GM23338 (cell line): Measurements from ENCODE around the gene LRRC37A3. TPM values are rescaled to one million over a fixed set of nuclear protein-coding genes. Genes with fewer than 3 reads are reported as not detected.
A peak's percentile ranks its signal among the peaks of the same experiment; 100 is the strongest.
"Not testable (repeated sequence)": the region's sequence is repeated elsewhere in the genome, so short reads cannot be mapped to it uniquely, and the experiment has no call there.

Experiments used
- ATAC-seq: fragments of 200-7000 bp; cut with Tn5 transposase; 3 replicates; pipeline ENCODE4 v1.9.1; 2020
- DNase-seq: peaks from one replicate; pipeline ENCODE4 v3.0.0-alpha.2; 2015; ENCODE audit warnings: low spot score
- H2AFZ ChIP-seq: fragments of 200-600 bp; sonication (generic); 2 replicates; pipeline ENCODE4 v1.8.0; 2016; ENCODE audit warnings: antibody characterized with exemption, mild to moderate bottlenecking, moderate library complexity
- H3F3A ChIP-seq: fragments of 200-600 bp; sonication (generic); replicated peaks from 2 replicates; pipeline ENCODE4 v1.8.0; 2017; ENCODE audit warnings: antibody characterized with exemption, mixed run types, low read depth
- H3K27ac ChIP-seq: fragments of 200-600 bp; sonication (generic); 2 replicates; pipeline ENCODE4 v1.6.1; 2016; ENCODE audit warnings: low read depth
- H3K27me3 ChIP-seq: fragments of 200-600 bp; sonication (generic); 2 replicates; pipeline ENCODE4 v1.8.0; 2016; ENCODE audit warnings: mild to moderate bottlenecking, mixed run types, moderate library complexity; ENCODE audit not compliant: insufficient read depth
- H3K36me3 ChIP-seq: fragments of 200-600 bp; sonication (generic); 2 replicates; pipeline ENCODE4 v1.8.0; 2016; ENCODE audit warnings: mild to moderate bottlenecking; ENCODE audit not compliant: insufficient read depth
- H3K4me1 ChIP-seq: fragments of 200-600 bp; sonication (generic); 2 replicates; pipeline ENCODE4 v1.8.0; 2016; ENCODE audit warnings: mild to moderate bottlenecking, moderate library complexity; ENCODE audit not compliant: insufficient read depth
- H3K4me2 ChIP-seq: fragments of 200-600 bp; sonication (generic); 2 replicates; pipeline ENCODE4 v1.7.1; 2017; ENCODE audit warnings: mixed run types
- H3K4me3 ChIP-seq: fragments of 200-600 bp; sonication (generic); 2 replicates; pipeline ENCODE4 v1.6.1; 2016; ENCODE audit warnings: mixed run types
- H3K79me2 ChIP-seq: fragments of 200-600 bp; sonication (generic); replicated peaks from 2 replicates; pipeline ENCODE4 v1.8.0; 2017; ENCODE audit warnings: mild to moderate bottlenecking; ENCODE audit not compliant: insufficient read depth
- H3K9me2 ChIP-seq: fragments of 200-600 bp; sonication (generic); 2 replicates; pipeline ENCODE4 v1.8.0; 2017; ENCODE audit not compliant: insufficient read depth
- H4K20me1 ChIP-seq: fragments of 200-600 bp; sonication (generic); replicated peaks from 2 replicates; pipeline ENCODE4 v1.8.0; 2017; ENCODE audit warnings: mild to moderate bottlenecking; ENCODE audit not compliant: insufficient read depth
- H3K27ac Mint-ChIP-seq: 2 replicates; pipeline ENCODE4 v1.8.0; 2020; ENCODE audit warnings: inconsistent platforms, mild to moderate bottlenecking, moderate library complexity, mixed read lengths
- H3K27me3 Mint-ChIP-seq: 3 replicates; pipeline ENCODE4 v1.8.0; 2022; ENCODE audit warnings: low read depth, mild to moderate bottlenecking, moderate library complexity, mixed read lengths, inconsistent platforms; ENCODE audit not compliant: insufficient read depth, poor library complexity
- H3K36me3 Mint-ChIP-seq: 3 replicates; pipeline ENCODE4 v1.8.0; 2021; ENCODE audit warnings: low read depth, mild to moderate bottlenecking, inconsistent platforms, moderate library complexity, mixed read lengths
- H3K4me1 Mint-ChIP-seq: 3 replicates; pipeline ENCODE4 v1.8.0; 2020; ENCODE audit warnings: mild to moderate bottlenecking, inconsistent platforms, mixed read lengths
- H3K4me3 Mint-ChIP-seq: 3 replicates; pipeline ENCODE4 v1.8.0; 2021; ENCODE audit warnings: moderate library complexity, mild to moderate bottlenecking, inconsistent platforms, mixed read lengths
- H3K9me3 Mint-ChIP-seq: 3 replicates; pipeline ENCODE4 v1.8.0; 2020; ENCODE audit warnings: moderate library complexity, mild to moderate bottlenecking, inconsistent platforms, mixed read lengths
- polyA plus RNA-seq: library from polyadenylated mRNA; unstranded; fragments of >200 nt; fragmentation: Nextera tagmentation; extraction: Ambion mirVana; gene quantifications from 2 replicates; pipeline ENCODE4 v1.2.1, GENCODE V29; 2016
- total RNA-seq: library from RNA; depleted of rRNA; stranded (reverse); fragments of >200 nt; shearing (Covaris generic); gene quantifications from 2 replicates; pipeline ENCODE4 v1.2.3, GENCODE V29; 2014
- TF ChIP-seq, protein P1 (sequence below), 2 experiments: fragments of 200-600 bp in 1 of 2; sonication (generic) in 1 of 2; conservative IDR thresholded peaks; 2 replicates each; pipeline versions ENCODE4 v1.5.1 to v1.6.1; 2016 to 2017; ENCODE audit warnings: antibody characterized with exemption in 2 of 2, low read depth in 2 of 2, mild to moderate bottlenecking in 2 of 2, moderate library complexity in 1 of 2

Gene LRRC37A3
- total and polyA plus RNA-seq, 2 experiments from 2014 or later: 3.5 to 5.6 TPM

DNA sequence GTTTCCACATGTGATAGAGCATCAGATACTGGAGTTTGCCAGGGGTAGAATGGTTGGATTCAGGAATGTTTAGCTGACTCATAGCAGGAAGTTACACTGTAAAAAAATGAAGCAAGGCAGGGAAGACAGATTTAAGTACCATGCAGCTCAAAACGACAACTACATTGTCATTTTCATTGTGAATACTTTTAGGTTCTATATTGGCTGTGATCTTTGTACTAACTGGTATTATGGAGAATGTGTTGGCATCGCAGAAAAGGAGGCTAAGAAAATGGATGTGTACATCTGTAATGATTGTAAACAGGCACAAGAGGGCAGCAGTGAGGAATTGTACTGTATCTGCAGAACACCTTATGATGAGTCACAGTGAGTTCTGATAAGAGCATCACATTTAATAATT lies 8.2 kb upstream of the LRRC37A3 start:
- H3K9me2 ChIP-seq, H3K27me3 ChIP-seq, H3K4me3 Mint-ChIP-seq, H3K4me3 ChIP-seq, H2AFZ ChIP-seq, H3F3A ChIP-seq, H3K4me1 ChIP-seq, H3K27ac Mint-ChIP-seq, H3K4me1 Mint-ChIP-seq, H3K27me3 Mint-ChIP-seq, H3K36me3 ChIP-seq, H3K79me2 ChIP-seq, H3K27ac ChIP-seq, H3K36me3 Mint-ChIP-seq, H3K4me2 ChIP-seq, H3K9me3 Mint-ChIP-seq, H4K20me1 ChIP-seq: not testable (repeated sequence)
- TF ChIP-seq, protein P1, sequence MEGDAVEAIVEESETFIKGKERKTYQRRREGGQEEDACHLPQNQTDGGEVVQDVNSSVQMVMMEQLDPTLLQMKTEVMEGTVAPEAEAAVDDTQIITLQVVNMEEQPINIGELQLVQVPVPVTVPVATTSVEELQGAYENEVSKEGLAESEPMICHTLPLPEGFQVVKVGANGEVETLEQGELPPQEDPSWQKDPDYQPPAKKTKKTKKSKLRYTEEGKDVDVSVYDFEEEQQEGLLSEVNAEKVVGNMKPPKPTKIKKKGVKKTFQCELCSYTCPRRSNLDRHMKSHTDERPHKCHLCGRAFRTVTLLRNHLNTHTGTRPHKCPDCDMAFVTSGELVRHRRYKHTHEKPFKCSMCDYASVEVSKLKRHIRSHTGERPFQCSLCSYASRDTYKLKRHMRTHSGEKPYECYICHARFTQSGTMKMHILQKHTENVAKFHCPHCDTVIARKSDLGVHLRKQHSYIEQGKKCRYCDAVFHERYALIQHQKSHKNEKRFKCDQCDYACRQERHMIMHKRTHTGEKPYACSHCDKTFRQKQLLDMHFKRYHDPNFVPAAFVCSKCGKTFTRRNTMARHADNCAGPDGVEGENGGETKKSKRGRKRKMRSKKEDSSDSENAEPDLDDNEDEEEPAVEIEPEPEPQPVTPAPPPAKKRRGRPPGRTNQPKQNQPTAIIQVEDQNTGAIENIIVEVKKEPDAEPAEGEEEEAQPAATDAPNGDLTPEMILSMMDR (conservative IDR thresholded peaks at IDR 0.05; ENCODE audit: low read depth in 2 of 2): peak; percentile 61 to 62
- ATAC-seq (peak; percentile 43), DNase-seq (peak; percentile 69)

DNA sequence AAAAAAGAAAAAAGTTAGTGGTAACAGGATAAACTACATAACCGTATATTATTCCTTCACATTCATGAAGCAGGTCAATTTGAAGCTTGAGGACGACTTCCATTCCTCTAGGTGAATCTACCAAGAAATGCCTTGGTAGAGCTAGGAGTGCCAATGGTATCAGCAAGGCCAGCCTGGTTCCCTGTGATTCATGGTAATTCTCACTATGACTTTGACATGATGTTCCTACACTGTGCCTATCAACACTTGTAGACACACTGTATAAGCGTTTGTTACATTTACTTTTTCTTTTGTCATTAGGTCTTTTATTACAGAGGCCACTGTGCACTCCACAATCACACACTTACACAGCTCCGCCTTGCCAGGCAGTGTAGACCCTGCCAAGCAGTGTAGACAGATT lies 7.2 kb upstream of the LRRC37A3 start:
- H3K4me1 ChIP-seq, H3K79me2 ChIP-seq, H3K4me1 Mint-ChIP-seq, H2AFZ ChIP-seq, H3K36me3 ChIP-seq, H3K27ac Mint-ChIP-seq, H4K20me1 ChIP-seq, H3K36me3 Mint-ChIP-seq, H3K27ac ChIP-seq, H3K4me3 Mint-ChIP-seq, H3K4me2 ChIP-seq, H3K9me2 ChIP-seq, H3K4me3 ChIP-seq, DNase-seq, H3F3A ChIP-seq, H3K27me3 ChIP-seq, H3K27me3 Mint-ChIP-seq, H3K9me3 Mint-ChIP-seq: not testable (repeated sequence)
- peak; percentile 13; the same call in 1 of the 3 replicates for ATAC-seq

GRCh38 chr17:64925244-64925643 lies 6.0 kb upstream of the LRRC37A3 start:
- H2AFZ ChIP-seq, ATAC-seq, H3K9me3 Mint-ChIP-seq, H3K36me3 ChIP-seq, H3K4me1 ChIP-seq, H3K36me3 Mint-ChIP-seq, H3K9me2 ChIP-seq, H3K27ac Mint-ChIP-seq, H3K4me3 ChIP-seq, H3K27ac ChIP-seq, H3K4me2 ChIP-seq, DNase-seq, H3K27me3 Mint-ChIP-seq, H3K4me3 Mint-ChIP-seq, H4K20me1 ChIP-seq, H3K27me3 ChIP-seq, H3K4me1 Mint-ChIP-seq, H3K79me2 ChIP-seq: not testable (repeated sequence)
- H3F3A ChIP-seq: peaks cover 10% of the 10 kb centered on the region; the same call in 1 of the 2 replicates

GRCh38 chr17:64923051-64923568 lies 3.8 kb upstream of the LRRC37A3 start:
- not testable (repeated sequence) for H3K4me1 Mint-ChIP-seq, DNase-seq, H3K9me3 Mint-ChIP-seq, H3K36me3 Mint-ChIP-seq, H3K27ac Mint-ChIP-seq, H3K36me3 ChIP-seq, ATAC-seq, H3K4me2 ChIP-seq, H3K27ac ChIP-seq, H2AFZ ChIP-seq, H3K9me2 ChIP-seq, H3K79me2 ChIP-seq, H3K4me3 ChIP-seq, H4K20me1 ChIP-seq, H3K4me3 Mint-ChIP-seq
- H3K27me3 Mint-ChIP-seq: peaks cover 13% of the 10 kb centered on the region
- Histone ChIP-seq H3K27me3 (peaks cover 11% of the 10 kb centered on the region), H3K4me1 (peaks cover 13% of the 10 kb centered on the region), H3F3A (peaks cover 15% of the 10 kb centered on the region; the same call in 1 of the 2 replicates)
